Esophagus squamous epithelium (tissue), 5 donors: ENCODE results near the gene NAA10. TPM values are rescaled to one million over a fixed set of nuclear protein-coding genes. Genes with fewer than 3 reads are reported as not detected.
A peak's percentile ranks its signal among the peaks of the same experiment; 100 is the strongest.

Experiments used
- DNase-seq: peaks from one replicate; lab custom pipeline; 2025; lab: John Stamatoyannopoulos, UW
- H3K27ac ChIP-seq, 4 donors: fragments of 200-600 bp; sonication (generic); one replicate each; pipeline ENCODE4 v1.5.1; 2016 to 2019; ENCODE audit warnings: mild to moderate bottlenecking in 1 of 4
- H3K27me3 ChIP-seq, 4 donors: fragments of 200-600 bp; sonication (generic); 1 replicate in 3 of 4; 2 replicates in 1 of 4; pipeline versions ENCODE4 v1.5.1 to v1.6.0; 2017 to 2021; ENCODE audit warnings: antibody characterized with exemption in 1 of 4
- H3K36me3 ChIP-seq, 3 donors: fragments of 200-600 bp; sonication (generic); one replicate each; pipeline ENCODE4 v1.5.1; 2016 to 2019
- H3K4me1 ChIP-seq, 3 donors: fragments of 200-600 bp; sonication (generic); one replicate each; pipeline ENCODE4 v1.5.1; 2017 to 2019
- H3K4me3 ChIP-seq, 4 donors: fragments of 200-600 bp; sonication (generic); 1 replicate in 3 of 4; 2 replicates in 1 of 4; pipeline ENCODE4 v1.5.1; 2016 to 2019; ENCODE audit warnings: mild to moderate bottlenecking in 2 of 4, moderate library complexity in 1 of 4
- H3K9me3 ChIP-seq, 3 donors: fragments of 200-600 bp; sonication (generic); one replicate each; pipeline ENCODE4 v1.5.1; 2016 to 2019
- CTCF ChIP-seq, 6 experiments: fragments of 450-650 bp in 4 of 6; fragments of 200-600 bp in 2 of 6; sonication (generic) in 2 of 6; IDR thresholded peaks; one replicate each; pipeline ENCODE4 v1.5.1; 2016 to 2019; ENCODE audit warnings: antibody characterized with exemption in 6 of 6, mild to moderate bottlenecking in 4 of 6, moderate library complexity in 4 of 6
- POLR2A ChIP-seq, 4 donors: fragments of 450-650 bp; IDR thresholded peaks; one replicate each; pipeline ENCODE4 v1.6.1; 2017; ENCODE audit warnings: antibody characterized with exemption in 4 of 4, mild to moderate bottlenecking in 4 of 4, moderate library complexity in 3 of 4
- WGBS, 2 donors: methylation state at CpG; one replicate each; pipeline ENCODE4 v1.1.5; 2018; 5-methylcytosine and 5-hydroxymethylcytosine counted together
- intact Hi-C: fragments of 100-400 bp; cut with DNase I; formaldehyde crosslinking; loops from one replicate; pipeline ENCODE4 v1.15.0; 2022
- total RNA-seq, 4 donors: library from RNA; depleted of rRNA; stranded (reverse); fragments of >200 nt; gene quantifications; one replicate each; pipeline ENCODE4 v1.1.0, GENCODE V29; 2016
- donor health status: DM: yes; HTN: yes; CAD: no.

NAA10 gene
- total RNA-seq, 4 donors from 2014 or later, result 42.5 to 92.5 (median 87.6) TPM

GRCh38 chrX:153907456-153907855 is 27.4 kb downstream of the NAA10 start:
- H3K27me3 ChIP-seq, result no peaks in the 10 kb centered on the region
- no peak for DNase-seq
- intact Hi-C loops, result no loop called here
- H3K4me3 ChIP-seq, result no peak overlapping the region
- no peaks in the 10 kb centered on the region for H3K9me3 ChIP-seq
- no peaks in the 10 kb centered on the region for H3K36me3 ChIP-seq
- H3K4me1 ChIP-seq, result peaks cover 0 to 24% (median 0%) of the 10 kb centered on the region in 3 donors
- TF ChIP-seq CTCF (IDR thresholded peaks at IDR 0.05) (no peak), POLR2A (IDR thresholded peaks at IDR 0.05) (no peak)
- H3K27ac ChIP-seq, result no peak overlapping the region
- 86% methylated on average over 3 of the region's 12 CpGs; no CpG with 5 or more reads in 1 of the 2 donors for WGBS, 2 donors

- Histone ChIP-seq H3K27ac (no peak overlapping the region), H3K36me3 (no peaks in the 10 kb centered on the region), H3K27me3 (no peaks in the 10 kb centered on the region), H3K4me3 (no peak overlapping the region), H3K9me3 (no peaks in the 10 kb centered on the region), H3K4me1 (peaks cover 0 to 32% (median 0%) of the 10 kb centered on the region in 3 donors)
- DNase-seq, result no peak
- no peak for TF ChIP-seq POLR2A (IDR thresholded peaks at IDR 0.05)
- TF ChIP-seq CTCF (IDR thresholded peaks at IDR 0.05), result no peak
- intact Hi-C loops, result no loop called here
- 73% methylated on average over 5 of the region's 27 CpGs; no CpG with 5 or more reads in 1 of the 2 donors for WGBS, 2 donors
Measured at GRCh38 chrX:153906126-153906917, 28.5 kb downstream of the NAA10 start.

GRCh38 chrX:153905481-153906095 is 29.2 kb downstream of the NAA10 start:
- no peaks in the 10 kb centered on the region for H3K27me3 ChIP-seq
- no peak overlapping the region for H3K27ac ChIP-seq
- intact Hi-C loops, result no loop called here
- DNase-seq, result no peak
- no peaks in the 10 kb centered on the region for H3K36me3 ChIP-seq
- WGBS, 2 donors, result 96% methylated on average over 10 of the region's 32 CpGs; no CpG with 5 or more reads in 1 of the 2 donors
- TF ChIP-seq CTCF (IDR thresholded peaks at IDR 0.05) (no peak), POLR2A (IDR thresholded peaks at IDR 0.05) (no peak)
- H3K4me3 ChIP-seq, result peak overlapping the region in 2 of 4 donors; percentile 25 to 43
- H3K9me3 ChIP-seq, result no peaks in the 10 kb centered on the region
- peaks cover 0 to 39% (median 0%) of the 10 kb centered on the region in 3 donors for H3K4me1 ChIP-seq

GRCh38 chrX:153903991-153904957 is 30.6 kb downstream of the NAA10 start, which contains the start of gene AVPR2:
TSS of gene AVPR2 (plus strand) at chrX:153904673. CDS start at chrX:153905146, 473 bp downstream.
- no peaks in the 10 kb centered on the region for H3K36me3 ChIP-seq
- no peak for DNase-seq
- no peaks in the 10 kb centered on the region for H3K9me3 ChIP-seq
- peaks cover 0 to 40% (median 0%) of the 10 kb centered on the region in 3 donors for H3K4me1 ChIP-seq
- H3K27ac ChIP-seq, result peak within 1 kb of the TSS in 3 of 4 donors; percentile 16 to 70 (median 59)
- TF ChIP-seq POLR2A (IDR thresholded peaks at IDR 0.05) (no peak), CTCF (IDR thresholded peaks at IDR 0.05) (no peak)
- intact Hi-C loops, result no loop called here
- 33 to 36% methylated on average over 4 to 11 of the region's 26 CpGs for WGBS, 2 donors
- H3K27me3 ChIP-seq, result no peaks in the 10 kb centered on the region
- H3K4me3 ChIP-seq, result peak within 1 kb of the TSS in 3 of 4 donors; percentile 17 to 43 (median 25)
